GM18502 (cell line): ENCODE data around the gene SAMD4A.
"Not testable (repeated sequence)": the region's sequence is repeated elsewhere in the genome, so short reads cannot be mapped to it uniquely, and the experiment has no call there.

Experiments
- ATAC-seq: cut with Tn5 transposase; IDR thresholded peaks from one replicate; pipeline ENCODE4 v1.9.1; 2021; ENCODE audit warnings: mild to moderate bottlenecking; ENCODE audit not compliant: unreplicated experiment, poor library complexity

The SAMD4A gene

GRCh38 chr14:54753396-54753795 lies 186.5 kb downstream of the SAMD4A start:
- not testable (repeated sequence) for ATAC-seq

DNA sequence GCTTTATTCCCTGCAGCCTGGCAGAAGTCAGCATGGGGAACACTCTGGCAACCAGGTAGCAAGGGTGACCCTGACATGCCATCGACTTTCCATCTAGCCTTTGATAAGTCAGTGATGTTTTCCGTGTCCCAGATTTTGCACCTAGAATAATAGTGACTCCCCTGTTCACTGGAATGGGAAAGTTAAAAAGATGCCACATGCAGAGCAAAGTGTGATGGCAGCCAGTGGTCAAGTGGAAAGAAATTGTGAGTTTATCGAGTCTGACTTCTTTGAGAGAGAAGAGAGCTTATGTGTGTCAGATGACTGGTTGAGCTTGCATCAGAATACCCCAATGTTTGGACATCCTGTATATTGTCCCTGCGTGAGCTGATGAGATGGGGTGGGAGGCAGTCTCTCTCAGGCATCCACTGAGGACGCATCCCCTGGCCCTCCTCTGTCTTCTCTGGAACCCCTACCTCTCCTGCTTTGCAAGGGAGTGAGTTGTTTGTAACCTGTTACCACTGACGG lies 187.2 kb downstream of the SAMD4A start:
- ATAC-seq, result no peak

DNA sequence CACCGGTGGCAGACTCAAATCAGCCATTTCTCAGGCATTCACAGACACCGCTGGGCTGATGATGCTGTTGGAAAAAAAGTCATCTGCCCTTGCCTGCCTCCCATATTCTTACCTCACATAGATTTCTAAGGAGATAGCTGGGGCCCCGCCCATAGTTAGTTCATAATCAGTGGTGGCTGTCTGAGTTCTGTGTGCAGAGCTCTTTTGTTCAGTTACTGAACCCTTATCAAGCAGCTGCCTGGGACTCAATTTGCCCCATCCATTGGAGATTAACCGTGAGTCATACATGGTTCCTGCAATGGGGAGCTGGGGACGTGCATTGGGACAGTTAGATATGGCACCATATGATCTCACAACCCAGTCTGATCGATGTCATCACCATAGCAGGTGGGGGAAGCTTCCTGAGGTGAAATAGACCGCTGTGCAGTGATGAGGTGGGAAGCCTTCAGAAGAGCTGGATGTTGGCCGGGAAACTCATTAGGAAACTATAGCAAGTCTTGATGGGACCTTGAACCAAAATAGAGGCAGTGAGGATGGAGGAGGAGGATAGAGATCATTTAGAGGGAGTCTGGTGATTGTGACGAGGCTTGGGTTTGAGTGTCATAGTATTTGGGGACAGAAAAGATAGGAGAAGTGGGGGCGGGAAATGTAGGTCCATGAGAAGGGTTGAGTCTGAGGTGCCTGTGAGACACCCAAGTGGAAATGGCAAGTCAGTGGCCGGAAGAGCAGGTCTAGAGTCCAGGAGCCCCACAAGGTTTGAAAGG lies 187.9 kb downstream of the SAMD4A start:
- ATAC-seq, result no peak

DNA sequence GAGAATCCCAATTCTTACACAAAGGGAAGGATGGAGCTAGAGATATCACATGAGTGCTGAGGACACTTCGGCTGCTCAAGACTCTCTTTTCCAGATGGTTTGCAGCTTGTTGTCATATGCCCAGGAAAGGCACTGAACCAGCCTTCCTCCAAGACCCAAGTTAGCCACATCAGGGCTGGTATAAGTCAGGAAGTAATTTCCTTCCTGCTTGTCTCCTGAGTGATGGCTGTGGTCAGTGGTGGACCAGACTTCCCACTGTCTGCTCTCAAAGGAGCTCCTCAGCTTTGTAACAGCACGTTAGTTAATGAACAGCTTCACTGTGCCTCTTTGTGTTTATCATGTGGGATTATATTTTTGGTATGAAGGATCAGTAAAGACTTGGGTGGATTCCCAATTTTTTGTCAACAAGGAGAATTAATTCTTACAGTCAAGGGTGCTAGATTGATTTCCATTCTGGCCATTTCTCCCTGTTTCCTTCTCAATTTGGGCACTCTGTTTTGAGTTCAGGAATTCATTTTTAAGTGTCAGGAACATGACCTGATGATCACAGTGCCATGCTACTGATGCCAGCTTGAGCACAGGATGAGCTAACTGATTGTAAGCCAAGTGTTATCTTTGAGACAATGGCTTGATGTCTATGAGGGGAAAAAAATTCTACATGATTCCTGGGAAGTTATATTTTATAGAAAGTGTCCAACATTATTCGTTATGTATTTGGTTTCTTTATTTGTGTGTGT lies 189.9 kb downstream of the SAMD4A start:
- no peak for ATAC-seq

DNA sequence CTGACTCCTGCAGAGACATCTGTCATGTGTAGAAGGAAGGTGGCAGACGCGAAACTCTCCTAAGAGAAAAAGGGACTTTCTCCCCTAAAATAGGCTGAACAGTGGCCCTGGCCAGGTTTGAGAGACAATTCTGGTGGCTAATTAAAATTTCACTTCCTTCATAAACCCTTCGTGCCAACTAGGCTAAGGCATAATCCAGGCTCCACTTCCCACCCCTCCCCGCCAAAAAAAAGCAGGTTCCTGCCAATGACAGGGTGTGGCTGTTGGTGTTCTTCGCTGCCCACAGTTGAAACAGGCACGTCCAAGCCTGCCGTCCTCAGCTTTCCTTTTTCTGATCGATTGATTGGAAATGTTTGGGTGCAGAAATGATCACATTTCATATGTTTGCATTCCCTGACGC lies 191.1 kb downstream of the SAMD4A start:
- no peak for ATAC-seq

DNA sequence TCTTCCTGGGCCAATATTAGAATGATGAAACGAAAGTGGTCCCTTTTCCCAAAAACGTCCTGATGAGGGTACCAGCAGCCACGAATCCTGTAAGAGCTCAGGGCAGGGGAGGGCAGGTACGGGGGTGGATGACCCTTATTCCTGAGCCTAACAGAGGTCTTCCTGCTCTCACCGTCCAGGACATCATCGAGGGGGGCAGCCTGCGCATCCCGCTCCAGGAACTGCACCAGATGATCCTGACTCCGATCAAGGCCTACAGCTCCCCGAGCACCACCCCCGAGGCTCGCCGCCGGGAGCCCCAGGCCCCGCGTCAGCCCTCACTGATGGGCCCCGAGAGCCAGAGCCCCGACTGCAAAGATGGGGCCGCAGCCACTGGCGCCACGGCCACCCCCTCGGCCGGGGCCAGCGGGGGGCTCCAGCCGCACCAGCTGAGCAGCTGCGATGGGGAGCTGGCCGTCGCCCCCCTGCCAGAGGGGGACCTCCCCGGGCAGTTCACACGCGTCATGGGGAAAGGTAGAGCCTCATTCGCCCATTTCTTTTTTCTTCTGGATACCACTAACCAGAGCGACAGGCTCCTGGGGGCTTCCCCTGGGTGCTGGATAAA lies 193.2 kb downstream of the SAMD4A start:
- ATAC-seq, result no peak

DNA sequence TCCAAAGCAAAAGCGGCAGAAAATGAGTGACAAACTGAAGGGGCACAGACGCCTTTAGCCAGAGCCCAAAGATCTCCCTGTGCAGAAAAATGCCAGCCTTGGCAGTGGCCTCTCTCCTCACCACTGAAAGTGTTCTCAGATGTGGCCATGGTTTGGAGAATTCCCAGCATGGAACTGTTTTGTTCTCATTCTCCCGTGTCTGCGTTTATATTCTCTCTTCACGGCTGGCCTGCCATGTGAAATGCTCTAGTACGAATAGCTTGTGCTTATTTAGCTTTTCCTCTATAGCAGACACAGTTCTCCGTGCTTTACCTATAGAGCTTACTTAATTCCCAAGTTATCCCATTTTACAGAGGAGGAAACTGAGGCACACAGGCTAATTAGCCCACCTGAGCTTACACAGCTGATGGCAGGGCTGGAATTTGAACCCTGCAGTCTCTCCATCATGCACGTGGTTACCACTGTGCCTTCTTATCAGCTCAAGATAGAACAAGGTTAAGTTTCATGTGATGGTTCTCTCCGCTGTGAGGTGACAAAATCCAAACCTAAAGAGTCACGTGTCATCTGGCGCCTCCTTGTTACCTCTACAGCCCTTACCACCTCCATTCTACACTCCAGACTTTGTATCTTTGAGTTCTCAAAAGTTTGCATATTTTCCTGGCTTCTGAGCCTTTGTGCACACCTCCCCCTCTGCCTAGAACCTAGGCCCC lies 194.1 kb downstream of the SAMD4A start:
- no peak for ATAC-seq

DNA sequence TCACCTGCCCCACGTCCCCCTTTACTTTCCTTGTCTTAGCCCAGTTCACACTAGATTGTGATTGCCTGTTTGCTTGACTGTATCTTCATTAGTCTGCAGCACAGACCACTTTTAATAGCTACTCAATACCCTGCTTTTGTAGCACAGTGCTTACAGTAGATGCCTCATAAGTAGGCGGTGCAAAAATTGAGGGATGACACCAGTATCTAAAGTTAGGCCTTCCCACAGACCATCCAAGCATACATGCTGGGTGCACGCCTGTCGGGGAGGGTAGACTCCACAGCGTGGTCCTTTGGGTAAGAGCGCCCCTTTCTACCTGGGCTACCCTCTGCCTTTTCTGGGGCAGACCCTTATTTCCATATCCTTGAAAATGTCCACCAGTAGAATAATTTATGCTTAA lies 194.9 kb downstream of the SAMD4A start:
- no peak for ATAC-seq

GRCh38 chr14:54762296-54762695 lies 195.4 kb downstream of the SAMD4A start:
- no peak for ATAC-seq

GRCh38 chr14:54763761-54764160 lies 196.8 kb downstream of the SAMD4A start:
- ATAC-seq, result no peak

DNA sequence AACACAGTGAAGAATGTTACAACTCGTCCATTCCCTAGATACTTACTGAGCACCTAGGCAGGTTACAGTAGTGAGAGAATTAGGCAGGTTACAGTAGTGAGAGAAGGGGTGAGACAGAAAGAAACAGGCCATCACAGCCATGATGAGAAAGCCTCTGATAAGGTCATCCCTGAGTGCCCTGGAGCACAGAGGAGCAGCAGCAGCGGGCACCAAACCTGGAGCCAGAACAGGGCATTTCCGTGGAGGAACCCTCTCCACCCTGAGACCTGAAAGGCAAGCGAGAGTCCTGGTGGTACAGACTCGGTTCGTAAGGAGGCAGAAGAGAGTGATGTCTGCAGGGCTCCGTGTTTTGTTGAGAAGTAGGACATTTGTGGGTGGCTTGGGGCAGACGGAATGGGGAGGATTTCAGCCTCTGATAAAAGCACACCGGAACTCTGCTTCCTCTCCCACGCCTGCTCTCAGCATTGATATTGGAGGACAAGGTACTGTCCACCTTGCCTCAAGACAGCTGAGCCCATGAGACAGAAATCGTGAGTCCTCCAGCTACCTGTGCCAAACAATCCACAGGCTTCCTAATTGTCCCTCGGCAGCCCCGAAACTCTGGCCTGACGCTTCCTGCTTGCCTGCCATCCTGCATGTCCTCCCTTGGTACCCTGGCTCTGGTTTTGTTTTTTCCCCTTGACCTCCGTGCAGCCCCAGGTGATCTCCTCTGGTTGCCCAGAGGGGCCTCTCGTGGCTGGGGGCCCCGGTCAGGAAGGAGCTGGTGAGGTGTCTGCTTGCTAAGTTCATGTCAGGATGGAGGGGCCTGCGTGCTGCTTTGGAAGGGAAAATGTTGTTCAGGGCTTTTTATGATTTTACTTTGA lies 199.6 kb downstream of the SAMD4A start:
- ATAC-seq, result no peak

DNA sequence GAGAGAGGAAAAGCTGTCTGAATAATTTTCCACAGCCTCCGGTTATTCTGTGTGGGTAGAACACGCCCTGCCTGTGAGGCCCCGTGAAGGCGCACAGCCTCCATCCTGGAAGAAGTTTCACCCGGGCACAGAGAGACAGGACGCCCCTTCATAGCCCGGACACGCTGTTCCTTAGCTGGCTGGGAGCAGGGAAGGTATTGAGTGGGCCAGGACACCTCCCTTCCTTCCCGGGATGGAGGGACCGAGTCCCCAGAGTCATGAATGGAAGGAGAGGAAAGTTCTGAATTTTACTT lies 200.2 kb downstream of the SAMD4A start:
- ATAC-seq, result no peak

DNA sequence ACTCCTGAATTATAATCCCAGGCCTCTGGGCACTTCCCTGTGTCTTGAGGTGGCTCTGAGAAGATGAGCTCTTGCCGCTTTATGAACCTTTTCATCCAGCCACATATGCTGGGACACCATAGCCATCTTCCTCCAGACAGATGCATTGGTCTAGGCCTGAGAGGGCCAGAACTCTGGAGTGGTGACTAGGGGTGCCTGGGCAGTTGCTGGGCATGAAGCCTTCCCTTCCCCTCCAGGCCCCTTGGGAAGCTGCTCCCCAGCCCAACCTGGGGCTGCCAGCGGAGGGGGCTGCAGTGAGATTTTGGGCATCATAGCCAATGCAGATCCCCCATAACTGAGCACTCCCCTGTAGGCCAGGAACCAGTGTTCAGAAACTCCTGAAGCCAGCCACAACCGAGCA lies 200.5 kb downstream of the SAMD4A start:
- no peak for ATAC-seq

DNA sequence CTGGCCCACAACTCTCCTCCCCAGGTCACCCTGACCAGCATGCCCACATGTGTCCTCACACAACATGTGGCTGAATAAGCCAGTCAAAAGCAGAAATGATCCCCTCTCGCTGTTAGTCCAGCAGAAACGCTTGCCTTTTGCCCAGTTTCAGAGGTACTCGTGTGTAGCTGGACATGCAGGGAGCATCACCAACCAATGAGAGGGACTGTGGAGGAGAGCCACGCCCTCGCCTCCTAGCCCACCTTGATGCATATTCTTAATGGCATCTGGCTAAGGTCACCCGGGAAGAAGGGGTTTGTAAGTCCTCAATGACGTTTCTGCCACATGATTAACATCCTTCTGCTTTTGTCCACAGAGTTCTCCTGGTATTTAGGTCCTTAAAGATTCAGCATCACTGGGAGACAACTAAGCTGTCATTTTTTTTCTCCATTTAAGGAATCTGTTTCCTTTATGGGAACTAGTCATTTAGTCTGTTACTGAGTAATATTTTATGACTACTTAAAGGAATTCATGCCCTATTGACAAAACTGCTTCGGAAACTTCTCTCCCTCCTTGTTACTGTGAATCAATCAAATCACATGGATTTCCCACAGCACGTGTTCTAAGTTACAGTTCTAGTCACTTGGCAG lies 201.7 kb downstream of the SAMD4A start:
- no peak for ATAC-seq

GRCh38 chr14:54769951-54770863 lies 203.3 kb downstream of the SAMD4A start:
- no peak for ATAC-seq

DNA sequence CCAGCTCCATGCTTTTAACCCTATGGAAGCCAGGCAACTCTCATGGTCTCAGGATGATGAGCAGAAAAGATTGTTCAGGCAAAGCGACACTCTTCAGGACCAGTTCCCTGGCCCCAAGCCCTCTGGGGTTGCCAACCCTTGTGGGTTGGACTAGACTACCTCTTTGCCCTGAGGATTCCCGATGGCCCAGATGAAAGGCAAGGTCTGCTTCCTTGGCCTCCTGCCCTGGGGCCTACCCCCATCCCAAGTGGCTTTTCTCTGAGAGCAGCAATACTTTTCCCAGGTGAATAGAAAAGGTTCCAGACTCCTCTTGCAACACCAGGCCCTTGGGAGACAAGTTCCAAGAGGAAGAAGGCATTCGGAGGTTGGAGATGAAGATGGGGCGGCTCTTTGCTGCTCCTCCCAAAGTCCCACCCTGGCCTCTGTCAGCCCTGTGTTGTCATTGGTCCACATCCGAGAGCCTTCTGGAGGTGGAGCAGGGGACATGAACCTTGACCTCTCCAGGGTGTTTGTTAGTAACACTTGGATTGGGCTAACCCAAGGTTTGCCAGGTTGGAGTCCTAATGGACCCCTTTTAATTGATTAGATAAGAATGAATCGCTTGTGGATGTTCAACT lies 204.6 kb downstream of the SAMD4A start:
- no peak for ATAC-seq

DNA sequence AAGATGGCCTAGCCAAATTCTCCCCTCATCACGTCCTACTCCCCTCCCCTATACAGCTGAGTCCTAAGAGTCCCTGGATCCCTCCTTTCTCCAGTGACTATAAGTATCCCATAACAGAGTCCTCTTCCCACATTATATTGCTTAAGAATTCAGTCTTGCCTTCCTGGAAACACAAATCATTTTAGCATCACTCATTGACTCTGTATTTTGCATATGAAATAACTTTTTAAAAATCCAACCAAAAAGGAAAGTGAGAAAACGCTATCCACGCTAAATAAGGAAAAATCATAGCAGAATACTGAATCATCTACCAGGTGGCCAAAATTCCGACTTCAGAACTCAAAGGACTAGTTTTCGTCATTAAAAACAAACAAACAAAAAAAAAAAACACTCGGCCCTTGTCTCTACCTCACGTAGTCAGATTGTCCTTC lies 205.5 kb downstream of the SAMD4A start:
- no peak for ATAC-seq
